Measurements from ENCODE around the gene CFDP1.

CFDP1 gene

DNA sequence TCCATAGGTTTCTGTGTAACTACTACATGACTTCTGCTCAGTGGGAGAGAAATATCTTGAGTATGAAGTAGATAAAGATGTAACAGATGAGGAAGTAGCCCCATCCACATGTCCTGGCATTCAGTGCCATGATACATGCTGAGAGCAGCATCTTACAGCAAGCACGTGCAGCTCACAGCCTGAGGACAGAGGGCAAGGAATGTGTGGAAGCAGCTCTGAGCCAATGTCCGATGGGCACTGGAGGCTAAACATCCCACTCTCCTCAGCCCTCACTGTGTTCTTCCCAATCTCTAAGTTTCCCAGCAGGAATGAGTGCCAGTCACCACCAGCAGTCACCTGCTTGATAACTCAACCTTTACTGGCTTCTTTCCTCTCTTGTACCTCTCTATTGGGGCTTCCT lies 40.4 kb downstream of the CFDP1 start:
- Histone ChIP-seq H3F3A (ENCODE audit: low read depth) (no peaks in the 10 kb centered on the region), H3K4me1 (ENCODE audit: insufficient read depth, low read length, poor library complexity, severe bottlenecking) (no peaks in the 10 kb centered on the region), H3K9ac (ENCODE audit: low read depth, low read length, poor library complexity, severe bottlenecking) (no peak overlapping the region), H2AFZ (ENCODE audit: low read length) (no peak overlapping the region), H3K4me3 (ENCODE audit: low read length, poor library complexity, severe bottlenecking) (no peak overlapping the region), H4K20me1 (ENCODE audit: insufficient read depth, low read length, poor library complexity, severe bottlenecking) (no peaks in the 10 kb centered on the region), H3K9me2 (replicated peaks; ENCODE audit: low read depth, low read length) (no peaks in the 10 kb centered on the region), H3K79me2 (ENCODE audit: insufficient read depth, low read length) (no peaks in the 10 kb centered on the region), H3K4me2 (ENCODE audit: low read depth, low read length, poor library complexity, severe bottlenecking) (no peak overlapping the region), H3K36me3 (ENCODE audit: insufficient read depth, low read length) (peaks cover 43% of the 10 kb centered on the region; the same call in 1 of the 2 replicates), H3K27me3 (ENCODE audit: insufficient read depth, low read length, poor library complexity, severe bottlenecking) (no peaks in the 10 kb centered on the region), H3K9me3 (ENCODE audit: insufficient read depth, low read depth, low read length) (no peaks in the 10 kb centered on the region)
- no peak for TF ChIP-seq EZH2phosphoT487 (IDR thresholded peaks at IDR 0.05; ENCODE audit: borderline replicate concordance)
- TF ChIP-seq, protein P1, sequence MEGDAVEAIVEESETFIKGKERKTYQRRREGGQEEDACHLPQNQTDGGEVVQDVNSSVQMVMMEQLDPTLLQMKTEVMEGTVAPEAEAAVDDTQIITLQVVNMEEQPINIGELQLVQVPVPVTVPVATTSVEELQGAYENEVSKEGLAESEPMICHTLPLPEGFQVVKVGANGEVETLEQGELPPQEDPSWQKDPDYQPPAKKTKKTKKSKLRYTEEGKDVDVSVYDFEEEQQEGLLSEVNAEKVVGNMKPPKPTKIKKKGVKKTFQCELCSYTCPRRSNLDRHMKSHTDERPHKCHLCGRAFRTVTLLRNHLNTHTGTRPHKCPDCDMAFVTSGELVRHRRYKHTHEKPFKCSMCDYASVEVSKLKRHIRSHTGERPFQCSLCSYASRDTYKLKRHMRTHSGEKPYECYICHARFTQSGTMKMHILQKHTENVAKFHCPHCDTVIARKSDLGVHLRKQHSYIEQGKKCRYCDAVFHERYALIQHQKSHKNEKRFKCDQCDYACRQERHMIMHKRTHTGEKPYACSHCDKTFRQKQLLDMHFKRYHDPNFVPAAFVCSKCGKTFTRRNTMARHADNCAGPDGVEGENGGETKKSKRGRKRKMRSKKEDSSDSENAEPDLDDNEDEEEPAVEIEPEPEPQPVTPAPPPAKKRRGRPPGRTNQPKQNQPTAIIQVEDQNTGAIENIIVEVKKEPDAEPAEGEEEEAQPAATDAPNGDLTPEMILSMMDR (conservative IDR thresholded peaks at IDR 0.05; ENCODE audit: low read length), result no peak

DNA sequence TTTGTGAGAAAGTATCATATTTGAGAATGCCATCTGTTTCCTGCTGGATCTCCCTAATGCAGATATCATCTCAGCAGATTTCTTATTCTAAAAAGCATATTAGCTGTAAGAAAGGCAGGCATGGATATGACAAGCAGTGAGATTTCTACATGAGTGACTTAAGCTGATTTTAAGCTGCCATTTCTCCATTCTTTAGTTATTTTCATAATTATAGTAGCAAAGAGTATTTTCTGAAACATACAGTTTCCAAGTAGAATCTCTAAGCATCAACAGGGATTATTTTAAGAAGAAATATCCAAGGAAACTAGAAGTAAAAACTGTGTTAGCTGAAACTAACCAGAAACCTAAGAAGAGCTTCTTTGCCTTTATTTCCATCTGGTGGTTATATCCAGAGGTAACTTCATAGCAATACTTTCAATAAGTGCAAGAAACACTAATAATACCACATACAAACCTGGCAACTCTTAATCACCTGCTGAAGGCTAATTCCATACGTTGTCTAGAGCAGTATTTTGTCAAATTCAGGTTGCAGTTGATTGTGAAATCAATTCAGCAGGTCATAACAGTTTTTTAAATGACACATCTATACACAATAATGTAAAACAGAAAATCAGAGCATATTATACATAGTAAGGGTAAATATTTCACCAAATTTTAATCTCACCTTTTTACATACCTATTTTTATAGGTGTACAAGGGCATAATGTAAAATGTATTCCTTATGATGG lies 42.2 kb downstream of the CFDP1 start:
- Histone ChIP-seq H3K9me2 (replicated peaks; ENCODE audit: low read depth, low read length) (no peaks in the 10 kb centered on the region), H3K4me2 (ENCODE audit: low read depth, low read length, poor library complexity, severe bottlenecking) (no peak overlapping the region), H3K4me3 (ENCODE audit: low read length, poor library complexity, severe bottlenecking) (no peak overlapping the region), H4K20me1 (ENCODE audit: insufficient read depth, low read length, poor library complexity, severe bottlenecking) (no peaks in the 10 kb centered on the region), H3K36me3 (ENCODE audit: insufficient read depth, low read length) (peaks cover 50% of the 10 kb centered on the region; the same call in 1 of the 2 replicates), H3K9me3 (ENCODE audit: insufficient read depth, low read depth, low read length) (no peaks in the 10 kb centered on the region), H3K79me2 (ENCODE audit: insufficient read depth, low read length) (no peaks in the 10 kb centered on the region), H3K4me1 (ENCODE audit: insufficient read depth, low read length, poor library complexity, severe bottlenecking) (no peaks in the 10 kb centered on the region), H3K9ac (ENCODE audit: low read depth, low read length, poor library complexity, severe bottlenecking) (no peak overlapping the region), H3K27me3 (ENCODE audit: insufficient read depth, low read length, poor library complexity, severe bottlenecking) (no peaks in the 10 kb centered on the region), H2AFZ (ENCODE audit: low read length) (no peak overlapping the region), H3F3A (ENCODE audit: low read depth) (no peaks in the 10 kb centered on the region)
- TF ChIP-seq EZH2phosphoT487 (IDR thresholded peaks at IDR 0.05; ENCODE audit: borderline replicate concordance), result no peak
- TF ChIP-seq, protein P1 (conservative IDR thresholded peaks at IDR 0.05; ENCODE audit: low read length), result no peak

DNA sequence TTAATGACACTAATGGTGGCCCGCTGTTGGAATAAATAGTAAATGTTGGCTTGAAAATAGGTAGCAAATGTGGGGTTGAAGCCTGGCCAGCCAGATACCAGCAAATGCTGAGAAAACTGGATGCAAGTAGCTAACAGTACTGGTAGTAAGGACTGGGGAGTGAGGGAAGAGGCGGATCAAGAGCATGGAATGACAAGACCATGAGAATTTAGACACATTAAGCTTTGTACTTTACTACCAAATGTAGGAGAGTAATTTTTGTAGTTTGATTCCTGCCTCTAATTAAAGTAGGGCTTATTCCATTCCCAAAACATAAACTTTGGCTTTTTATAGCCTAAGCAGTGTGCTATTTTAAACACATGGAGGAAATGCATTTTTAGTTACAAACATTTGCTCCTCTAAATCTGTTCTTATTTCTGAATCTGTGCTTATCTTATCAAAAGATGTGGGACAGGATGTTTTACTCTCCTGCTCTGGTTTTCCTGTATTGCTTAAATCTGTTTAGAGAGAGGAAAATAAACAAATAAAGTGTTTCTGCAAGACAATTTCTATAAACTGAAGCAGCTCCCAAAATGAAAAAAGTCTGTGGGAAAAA lies 44.1 kb downstream of the CFDP1 start:
- no peaks in the 10 kb centered on the region for H3K79me2 ChIP-seq (ENCODE audit: insufficient read depth, low read length)
- H2AFZ ChIP-seq (ENCODE audit: low read length), result no peak overlapping the region
- H3K36me3 ChIP-seq (ENCODE audit: insufficient read depth, low read length), result peaks cover 43% of the 10 kb centered on the region; the same call in 1 of the 2 replicates
- no peaks in the 10 kb centered on the region for H3K4me1 ChIP-seq (ENCODE audit: insufficient read depth, low read length, poor library complexity, severe bottlenecking)
- no peak for TF ChIP-seq EZH2phosphoT487 (IDR thresholded peaks at IDR 0.05; ENCODE audit: borderline replicate concordance)
- TF ChIP-seq, protein P1 (conservative IDR thresholded peaks at IDR 0.05; ENCODE audit: low read length), result no peak
- H3F3A ChIP-seq (ENCODE audit: low read depth), result no peaks in the 10 kb centered on the region
- H3K4me3 ChIP-seq (ENCODE audit: low read length, poor library complexity, severe bottlenecking), result no peak overlapping the region
- no peaks in the 10 kb centered on the region for H3K9me2 ChIP-seq (replicated peaks; ENCODE audit: low read depth, low read length)
- no peak overlapping the region for H3K4me2 ChIP-seq (ENCODE audit: low read depth, low read length, poor library complexity, severe bottlenecking)
- H4K20me1 ChIP-seq (ENCODE audit: insufficient read depth, low read length, poor library complexity, severe bottlenecking), result no peaks in the 10 kb centered on the region
- no peaks in the 10 kb centered on the region for H3K27me3 ChIP-seq (ENCODE audit: insufficient read depth, low read length, poor library complexity, severe bottlenecking)
- H3K9me3 ChIP-seq (ENCODE audit: insufficient read depth, low read depth, low read length), result no peaks in the 10 kb centered on the region
- H3K9ac ChIP-seq (ENCODE audit: low read depth, low read length, poor library complexity, severe bottlenecking), result no peak overlapping the region

All from Loucy (cell line).